GM06990 (cell line): ENCODE results near the gene BRF1.

Source experiments
- DNase-seq: peaks from one replicate; pipeline ENCODE4 v3.0.0-alpha.2; 2011; ENCODE audit not compliant: insufficient read length; ENCODE audit errors: extremely low read depth
- H3K27me3 ChIP-seq: replicated peaks from 2 replicates; pipeline ENCODE4 v1.6.0; 2011; ENCODE audit warnings: low read length; ENCODE audit not compliant: control insufficient read depth, insufficient read depth
- H3K36me3 ChIP-seq: 2 replicates; pipeline ENCODE4 v1.5.1; 2011; ENCODE audit warnings: low read length; ENCODE audit not compliant: control insufficient read depth, insufficient read depth
- H3K4me3 ChIP-seq: replicated peaks from 2 replicates; pipeline ENCODE4 v1.5.1; 2011; ENCODE audit warnings: low read depth, mild to moderate bottlenecking, control low read depth, low read length
- CTCF ChIP-seq: IDR thresholded peaks from 2 replicates; pipeline ENCODE4 v1.5.1; 2011; ENCODE audit warnings: low read length, control low read depth, mild to moderate bottlenecking, inconsistent platforms; ENCODE audit not compliant: insufficient read depth, poor library complexity, severe bottlenecking

BRF1 gene

GRCh38 chr14:105346876-105347586 lies 46.2 kb upstream of the BRF1 start:
- no peaks in the 10 kb centered on the region for H3K36me3 ChIP-seq
- no peak for DNase-seq
- no peak for TF ChIP-seq CTCF

GRCh38 chr14:105346200-105346533 lies 45.4 kb upstream of the BRF1 start:
- no peak overlapping the region for H3K4me3 ChIP-seq
- TF ChIP-seq CTCF = no peak
- no peaks in the 10 kb centered on the region for H3K27me3 ChIP-seq
- H3K36me3 ChIP-seq = no peaks in the 10 kb centered on the region
- DNase-seq = no peak

More at GRCh38 chr14:105346876-105347586, 46.2 kb upstream of the BRF1 start:
- Histone ChIP-seq H3K4me3 (no peak overlapping the region), H3K27me3 (no peaks in the 10 kb centered on the region)

GRCh38 chr14:105343194-105343593 lies 42.4 kb upstream of the BRF1 start:
- no peak for DNase-seq
- H3K27me3 ChIP-seq = no peaks in the 10 kb centered on the region
- TF ChIP-seq CTCF = no peak
- H3K4me3 ChIP-seq = no peak overlapping the region
- no peaks in the 10 kb centered on the region for H3K36me3 ChIP-seq

- Histone ChIP-seq H3K36me3 (no peaks in the 10 kb centered on the region), H3K4me3 (no peak overlapping the region), H3K27me3 (no peaks in the 10 kb centered on the region)
- TF ChIP-seq CTCF = no peak
- DNase-seq = no peak
Measured at GRCh38 chr14:105340821-105341733, 40.3 kb upstream of the BRF1 start.

GRCh38 chr14:105337966-105338741 lies 37.4 kb upstream of the BRF1 start:
- peak; percentile 1 for DNase-seq
- Histone ChIP-seq H3K4me3 (no peak overlapping the region), H3K36me3 (no peaks in the 10 kb centered on the region), H3K27me3 (no peaks in the 10 kb centered on the region)
- no peak for TF ChIP-seq CTCF
